Transverse colon (tissue), 4 donors: ENCODE results near the gene USP2.

ENCODE experiments used
- EP300 ChIP-seq: sonication (generic); formaldehyde crosslinking; IDR thresholded peaks from one replicate; pipeline ENCODE4 v1.6.1; 2017; ENCODE audit warnings: antibody characterized with exemption, low read depth
- POLR2A ChIP-seq: fragments of 450-650 bp; IDR thresholded peaks from one replicate; pipeline ENCODE4 v1.6.1; 2016; ENCODE audit warnings: antibody characterized with exemption, mild to moderate bottlenecking, moderate library complexity
- POLR2AphosphoS5 ChIP-seq, 3 donors: sonication (generic); formaldehyde crosslinking; IDR thresholded peaks; one replicate each; pipeline ENCODE4 v1.6.1; 2016; ENCODE audit warnings: antibody characterized with exemption in 3 of 3
- TF ChIP-seq, protein P1 (sequence below), 5 experiments: fragments of 200-600 bp in 3 of 5; fragments of 450-650 bp in 2 of 5; sonication (generic) in 3 of 5; IDR thresholded peaks; 1 replicate in 2 of 5; 2 replicates in 3 of 5; pipeline ENCODE4 v1.5.1; 2016 to 2017; ENCODE audit warnings: antibody characterized with exemption in 5 of 5, inconsistent platforms in 3 of 5, mild to moderate bottlenecking in 2 of 5, moderate library complexity in 1 of 5

GRCh38 chr11:119427279-119427678 is 45.8 kb upstream of the USP2 start:
- TF ChIP-seq, protein P1, sequence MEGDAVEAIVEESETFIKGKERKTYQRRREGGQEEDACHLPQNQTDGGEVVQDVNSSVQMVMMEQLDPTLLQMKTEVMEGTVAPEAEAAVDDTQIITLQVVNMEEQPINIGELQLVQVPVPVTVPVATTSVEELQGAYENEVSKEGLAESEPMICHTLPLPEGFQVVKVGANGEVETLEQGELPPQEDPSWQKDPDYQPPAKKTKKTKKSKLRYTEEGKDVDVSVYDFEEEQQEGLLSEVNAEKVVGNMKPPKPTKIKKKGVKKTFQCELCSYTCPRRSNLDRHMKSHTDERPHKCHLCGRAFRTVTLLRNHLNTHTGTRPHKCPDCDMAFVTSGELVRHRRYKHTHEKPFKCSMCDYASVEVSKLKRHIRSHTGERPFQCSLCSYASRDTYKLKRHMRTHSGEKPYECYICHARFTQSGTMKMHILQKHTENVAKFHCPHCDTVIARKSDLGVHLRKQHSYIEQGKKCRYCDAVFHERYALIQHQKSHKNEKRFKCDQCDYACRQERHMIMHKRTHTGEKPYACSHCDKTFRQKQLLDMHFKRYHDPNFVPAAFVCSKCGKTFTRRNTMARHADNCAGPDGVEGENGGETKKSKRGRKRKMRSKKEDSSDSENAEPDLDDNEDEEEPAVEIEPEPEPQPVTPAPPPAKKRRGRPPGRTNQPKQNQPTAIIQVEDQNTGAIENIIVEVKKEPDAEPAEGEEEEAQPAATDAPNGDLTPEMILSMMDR (IDR thresholded peaks at IDR 0.05), result no peak
- no peak for TF ChIP-seq EP300
- TF ChIP-seq POLR2AphosphoS5 (IDR thresholded peaks at IDR 0.05), result no peak
- no peak for TF ChIP-seq POLR2A
